Left hindlimb (tissue), 1 donor: ENCODE results near the gene RIMS4.

Source experiments
- DNase-seq: peaks from one replicate; pipeline ENCODE4 v3.0.0-alpha.2; 2018

RIMS4 gene

DNA sequence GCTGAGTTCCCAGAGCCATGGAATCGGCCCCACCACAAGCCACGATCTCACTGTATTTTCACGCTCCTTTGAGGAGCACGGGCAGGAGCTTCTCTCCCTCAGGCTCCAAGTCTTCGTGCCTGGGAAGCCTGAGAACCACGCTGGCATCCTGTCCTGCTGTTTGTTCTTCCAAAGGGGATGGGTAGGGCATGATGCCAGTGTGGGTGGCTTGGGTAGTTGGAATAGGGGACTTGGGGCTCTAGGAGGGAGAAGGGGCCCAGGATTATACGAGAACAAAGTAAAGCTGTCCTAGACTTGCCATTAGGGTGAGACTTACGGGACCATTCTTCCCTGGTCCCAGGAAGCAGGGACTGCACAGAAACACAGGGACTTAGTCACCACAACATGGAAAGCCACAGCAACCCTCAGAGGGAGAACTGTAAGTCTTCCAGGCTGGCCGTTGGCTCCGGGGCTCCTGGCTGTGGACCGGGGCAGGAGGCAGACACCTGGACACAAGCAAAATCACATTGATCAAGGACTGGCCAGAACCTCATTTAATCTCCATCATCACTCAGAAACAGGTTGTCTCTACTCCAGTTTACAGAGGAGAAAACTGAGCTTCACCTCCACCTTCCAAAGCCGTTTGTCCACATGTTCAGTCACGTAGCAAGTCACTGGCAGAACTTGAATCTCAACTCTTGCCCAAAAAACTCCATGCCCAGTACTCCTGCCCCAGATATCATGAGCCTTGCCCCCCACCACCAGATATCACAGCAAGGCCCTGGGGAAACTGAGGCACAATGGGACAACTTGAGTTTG, 93.8 kb downstream of the RIMS4 start:
- DNase-seq = no peak

DNA sequence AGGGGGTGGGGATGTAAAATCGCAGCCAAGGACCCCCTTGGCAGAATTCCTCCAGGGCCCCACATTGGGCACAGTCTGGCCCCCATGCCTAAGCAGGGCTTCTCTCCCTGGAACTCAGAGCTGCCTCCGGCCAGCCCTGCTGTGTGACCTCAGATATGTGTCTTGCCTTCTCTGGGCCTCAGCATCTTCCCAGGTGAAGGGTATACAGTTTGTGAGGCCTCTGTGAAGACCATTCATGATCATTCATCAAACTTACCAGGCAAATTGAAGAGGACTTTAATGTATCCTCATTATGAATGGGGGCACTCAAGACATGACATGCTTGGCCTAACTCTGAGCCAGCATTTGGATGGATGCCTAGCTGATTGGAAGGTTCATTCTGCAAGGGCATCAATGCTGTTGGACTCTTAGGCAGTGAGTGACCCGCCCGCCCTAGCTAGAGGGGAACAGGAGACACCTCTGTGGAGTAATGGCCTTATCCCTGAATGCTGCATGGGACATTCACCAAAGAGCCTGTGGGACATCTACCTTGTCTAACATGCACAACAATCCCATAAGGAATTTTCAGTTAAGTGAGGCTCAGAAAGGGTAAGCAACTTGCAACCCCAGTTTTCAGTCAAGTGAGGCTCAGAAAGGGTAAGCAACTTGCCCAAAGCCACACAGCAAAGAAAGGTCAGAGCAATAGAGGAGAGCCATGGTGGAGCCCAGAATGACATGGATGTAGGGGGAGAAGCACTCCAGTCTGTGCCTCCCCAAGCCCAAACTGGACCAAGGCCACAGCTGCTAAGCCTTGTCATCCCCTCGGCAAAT, 94.6 kb downstream of the RIMS4 start:
- DNase-seq = no peak

DNA sequence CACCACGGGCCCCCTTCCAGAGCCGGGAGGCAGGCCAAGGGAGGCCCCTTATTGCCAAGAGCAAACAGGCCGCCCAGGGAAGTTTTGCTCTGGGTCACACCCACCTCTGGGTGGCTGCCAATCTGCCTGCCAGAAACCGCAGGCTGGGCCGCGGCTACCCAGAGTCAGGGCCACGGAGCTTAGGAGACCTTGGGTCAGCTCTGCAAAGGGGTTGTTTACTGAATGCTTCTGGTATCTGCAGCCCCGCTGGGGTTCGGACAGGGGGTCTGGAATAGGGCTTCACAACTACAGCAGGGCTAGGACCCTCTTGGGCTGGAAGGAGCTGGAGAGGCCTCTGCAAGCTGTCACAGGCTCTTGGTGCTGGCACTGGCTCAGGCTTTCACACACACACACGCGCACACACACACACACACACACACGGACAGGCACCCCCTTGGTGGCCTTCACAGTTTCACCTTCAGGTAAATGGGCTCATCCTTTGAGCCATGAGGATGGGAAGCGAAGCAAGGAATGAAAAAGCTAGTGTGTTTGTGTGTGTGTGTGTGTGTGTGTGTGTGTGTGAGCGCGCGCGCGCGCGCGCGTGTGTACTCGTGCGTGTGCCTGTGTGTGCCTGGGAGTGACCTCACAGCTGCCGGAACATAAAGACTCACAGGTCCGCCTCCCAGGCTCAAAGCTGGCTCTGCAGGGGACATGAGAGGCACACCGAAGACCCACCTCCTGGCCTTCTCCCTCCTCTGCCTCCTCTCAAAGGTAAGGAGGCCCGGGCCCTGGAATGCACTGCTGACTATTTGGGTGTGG, 95.4 kb downstream of the RIMS4 start, which contains the start of gene CCN5:
Gene CCN5, plus strand, starts transcription at position 669 of the 798 bp plus-strand sequence. Its CDS starts 22 bp downstream, at position 691.
- peak; percentile 88 for DNase-seq

DNA sequence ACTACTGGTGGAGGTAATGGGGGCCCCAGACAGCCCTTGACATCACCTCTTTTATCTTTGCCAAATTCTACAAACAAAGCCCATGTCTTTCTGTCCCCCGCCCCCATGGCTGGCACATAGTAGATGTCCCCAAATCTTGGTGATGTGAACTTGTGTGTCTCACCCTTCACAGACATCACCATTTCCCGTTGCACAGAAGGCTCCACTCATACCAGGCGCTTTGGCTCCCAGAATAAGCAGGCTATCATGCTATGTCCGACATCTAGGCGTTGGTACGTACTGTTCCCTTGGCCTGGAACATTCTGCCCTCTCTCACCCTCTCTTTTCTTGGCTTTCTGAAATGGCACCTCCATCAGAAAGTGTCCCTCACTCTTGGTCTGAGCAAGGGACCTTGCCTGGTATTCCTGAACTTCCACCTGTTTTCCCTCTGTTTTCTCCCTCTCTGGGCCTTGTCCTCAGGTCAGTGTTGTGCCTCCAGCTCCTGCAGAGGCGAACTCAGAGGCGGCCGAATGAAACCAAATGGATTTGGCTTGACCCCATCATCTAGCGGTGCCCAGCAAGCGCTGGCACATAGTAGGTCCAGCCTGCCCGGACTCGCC, 96.1 kb downstream of the RIMS4 start:
- no peak for DNase-seq

DNA sequence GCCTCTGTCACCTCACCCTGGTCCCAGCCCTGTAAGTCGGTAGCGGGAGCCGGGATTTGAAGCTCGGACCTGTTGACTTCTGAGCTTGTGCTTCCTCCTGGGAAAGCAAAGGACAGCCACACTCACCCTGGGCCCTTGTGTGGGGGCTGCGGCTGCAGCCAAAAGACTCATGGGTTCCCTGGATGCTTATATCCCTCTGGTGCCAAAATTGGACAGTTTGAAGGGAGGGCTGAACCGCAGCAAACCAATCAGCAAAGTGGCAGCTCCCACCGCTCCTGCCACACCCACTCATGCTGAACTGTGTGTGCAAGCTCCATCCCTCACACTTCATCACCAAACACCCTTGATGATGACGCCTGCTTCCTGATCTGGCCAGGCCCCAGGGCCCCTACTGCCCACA, 99.1 kb downstream of the RIMS4 start:
- no peak for DNase-seq

DNA sequence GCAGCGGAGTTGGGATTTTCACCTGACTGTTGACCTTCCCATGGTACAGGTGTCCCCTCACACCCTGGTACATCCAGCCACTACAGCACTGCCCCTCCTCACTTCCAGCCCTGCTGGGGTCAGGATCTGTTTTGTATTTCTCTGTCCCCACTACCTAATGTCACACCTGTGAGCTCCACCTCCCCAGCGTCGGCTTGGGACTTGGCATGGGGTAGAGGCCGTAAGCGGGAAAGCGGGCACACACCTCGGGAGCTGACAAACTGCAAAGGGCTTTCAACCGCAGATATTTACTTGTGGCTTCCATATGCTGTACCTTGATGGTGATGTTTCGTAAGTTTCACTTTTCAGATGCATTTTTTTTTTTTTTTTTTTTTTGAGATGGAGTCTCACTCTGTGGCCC, 100.5 kb downstream of the RIMS4 start:
- no peak for DNase-seq

DNA sequence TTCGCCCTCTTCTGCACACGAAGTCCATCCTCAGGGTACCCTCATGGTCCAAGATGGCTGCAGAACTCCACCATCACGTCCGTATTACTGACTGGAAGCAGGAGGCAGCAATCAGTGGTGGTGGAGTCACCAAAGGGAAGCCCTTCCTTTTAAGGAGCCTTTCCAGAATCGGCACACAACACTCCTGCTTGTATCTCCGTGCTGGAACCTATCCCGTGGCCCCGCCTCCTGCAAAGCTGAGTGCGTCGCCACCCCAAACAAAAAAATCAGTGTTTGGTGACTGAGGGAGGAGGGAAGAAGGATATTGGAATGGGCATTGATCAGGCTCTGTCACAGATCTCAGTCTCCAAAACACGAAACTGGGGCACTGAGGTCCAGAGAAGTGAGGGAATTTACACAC, 101.0 kb downstream of the RIMS4 start:
- DNase-seq = no peak

DNA sequence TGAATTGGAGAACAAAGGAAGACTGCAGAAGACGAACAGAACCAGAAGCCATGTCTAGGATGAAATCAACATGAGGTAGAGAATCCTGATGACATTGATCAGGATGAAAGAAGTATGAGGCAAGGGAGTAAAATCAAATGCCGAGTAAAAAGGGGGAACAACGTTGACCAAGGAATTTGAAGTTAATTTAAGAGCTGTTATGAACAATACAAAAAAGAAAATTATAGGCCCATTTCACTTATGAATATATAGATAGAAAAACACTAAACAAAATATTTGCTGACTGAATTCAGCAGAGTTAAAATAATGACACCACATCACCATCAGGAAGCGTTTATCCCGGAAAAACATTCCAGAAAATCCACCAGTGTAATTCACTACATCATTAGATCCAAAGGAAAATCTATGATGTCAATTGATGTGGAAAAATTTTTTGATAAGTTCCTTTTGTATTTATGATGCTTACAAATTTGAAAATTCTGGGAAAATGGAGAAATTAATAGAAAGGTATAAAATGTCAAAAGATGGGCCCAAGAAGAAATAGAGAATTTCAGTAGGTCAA, 103.2 kb downstream of the RIMS4 start:
- DNase-seq = no peak

DNA sequence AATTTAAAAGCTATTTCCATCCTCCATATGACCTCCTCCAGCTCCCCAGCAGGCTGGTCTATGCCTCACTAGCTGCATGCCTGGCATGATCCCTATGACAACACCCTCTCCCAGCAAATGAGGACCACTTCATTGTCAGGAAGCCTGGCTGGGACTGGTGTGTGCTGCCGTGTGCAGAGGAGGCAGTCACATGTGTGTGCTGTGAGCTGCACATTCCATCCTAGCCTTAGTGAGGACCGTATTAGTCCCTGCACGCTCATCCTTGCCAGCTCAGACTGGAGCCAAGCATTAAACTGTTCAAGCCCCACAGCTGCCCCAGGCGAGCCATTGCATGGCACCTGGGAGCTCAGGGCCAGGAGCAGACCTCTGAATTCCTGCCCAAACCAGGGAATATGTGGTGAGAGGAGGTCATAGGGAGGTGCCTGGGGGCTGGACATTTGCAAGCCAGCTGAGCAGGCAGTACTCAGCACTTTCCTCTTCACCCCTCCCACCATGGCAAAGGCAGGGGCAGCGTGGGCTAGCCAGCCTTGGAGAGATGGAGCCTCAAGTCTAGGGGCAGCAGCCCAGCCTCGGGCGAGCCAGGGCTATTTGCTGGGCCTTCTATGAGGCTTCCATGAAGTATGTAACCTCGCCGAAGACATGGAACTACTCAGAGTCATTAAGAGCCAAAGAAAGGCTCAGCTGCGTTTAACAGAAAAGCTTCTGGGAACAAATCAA, 103.9 kb downstream of the RIMS4 start:
- peak; percentile 59 for DNase-seq

DNA sequence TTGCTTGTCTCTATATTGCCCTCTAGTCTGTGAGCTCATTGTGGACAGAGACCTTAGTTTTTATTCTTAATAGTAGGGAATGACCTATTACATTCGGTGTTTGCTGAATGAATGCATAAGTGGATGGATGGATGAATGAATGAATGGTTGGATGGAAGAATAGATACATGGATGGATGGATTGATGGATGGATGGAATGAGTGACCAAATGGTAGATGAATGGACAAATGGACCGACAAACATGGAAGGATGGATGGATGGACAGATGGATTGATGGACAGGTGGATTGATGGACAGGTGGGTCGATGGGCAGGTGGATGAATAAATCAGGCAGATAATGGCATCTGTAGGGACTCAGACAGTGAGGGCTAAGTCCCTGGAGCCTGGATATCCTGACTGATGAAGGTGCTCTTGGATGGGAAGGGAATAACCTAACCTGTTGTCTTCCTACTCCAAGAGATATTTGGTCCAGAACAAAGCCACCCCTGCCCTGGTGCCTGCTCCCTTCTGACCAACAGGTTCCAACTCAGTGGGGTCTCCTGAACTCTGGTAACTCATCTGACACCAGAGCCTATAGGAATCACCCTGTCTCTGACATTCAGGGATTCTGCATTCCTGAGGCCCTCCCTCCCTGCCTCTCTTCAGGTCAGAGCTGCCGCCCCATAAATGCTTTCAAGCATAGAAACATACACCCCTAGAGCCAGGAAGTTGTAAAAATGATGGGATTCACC, 104.8 kb downstream of the RIMS4 start:
- DNase-seq = no peak

DNA sequence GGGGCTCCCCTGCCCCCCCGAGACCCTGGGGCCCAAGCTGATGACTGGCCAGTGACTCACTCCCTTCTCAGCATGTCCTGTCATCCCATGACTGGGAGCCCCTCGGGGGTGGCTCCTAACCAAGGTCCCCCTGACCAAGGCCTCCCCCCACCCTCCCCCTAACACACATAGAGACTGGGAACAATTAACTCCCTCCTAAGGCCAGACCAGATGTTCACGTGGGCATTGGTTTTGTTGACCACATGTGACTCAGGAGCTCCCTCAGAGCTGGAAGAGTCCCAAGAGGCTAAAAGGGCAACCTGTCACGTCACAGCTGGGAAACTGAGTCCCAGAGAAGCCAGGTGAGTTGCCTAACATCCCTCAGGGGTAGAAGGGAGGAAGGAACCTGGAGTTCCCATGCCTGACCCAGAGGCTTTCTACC, 105.8 kb downstream of the RIMS4 start:
- DNase-seq = no peak

DNA sequence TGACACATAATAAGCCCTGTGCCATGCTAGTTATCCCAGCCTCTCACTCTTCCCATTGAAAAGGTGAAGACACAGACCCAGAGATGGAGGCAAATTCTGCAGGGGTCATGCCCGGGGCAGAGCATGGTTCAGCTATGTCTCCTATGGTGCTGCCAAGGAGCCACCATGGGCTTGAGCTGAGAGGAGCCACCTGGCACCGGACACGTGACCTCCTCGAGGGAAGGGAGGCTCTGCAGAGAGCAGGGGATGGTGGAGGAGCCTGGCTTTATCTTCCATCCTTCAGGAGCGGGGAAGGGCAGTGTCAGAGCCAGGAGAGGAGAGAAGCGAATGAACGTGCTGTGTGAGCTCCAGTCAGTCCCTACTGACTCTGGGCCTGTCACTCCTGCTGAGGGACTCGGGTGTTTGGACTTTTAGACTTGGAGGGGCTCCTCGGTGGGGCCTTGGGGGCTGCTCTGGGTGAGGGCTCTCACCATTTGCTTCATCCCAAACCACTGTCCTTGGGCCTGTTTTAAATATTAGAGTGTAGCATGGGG, 106.3 kb downstream of the RIMS4 start:
- DNase-seq = no peak

DNA sequence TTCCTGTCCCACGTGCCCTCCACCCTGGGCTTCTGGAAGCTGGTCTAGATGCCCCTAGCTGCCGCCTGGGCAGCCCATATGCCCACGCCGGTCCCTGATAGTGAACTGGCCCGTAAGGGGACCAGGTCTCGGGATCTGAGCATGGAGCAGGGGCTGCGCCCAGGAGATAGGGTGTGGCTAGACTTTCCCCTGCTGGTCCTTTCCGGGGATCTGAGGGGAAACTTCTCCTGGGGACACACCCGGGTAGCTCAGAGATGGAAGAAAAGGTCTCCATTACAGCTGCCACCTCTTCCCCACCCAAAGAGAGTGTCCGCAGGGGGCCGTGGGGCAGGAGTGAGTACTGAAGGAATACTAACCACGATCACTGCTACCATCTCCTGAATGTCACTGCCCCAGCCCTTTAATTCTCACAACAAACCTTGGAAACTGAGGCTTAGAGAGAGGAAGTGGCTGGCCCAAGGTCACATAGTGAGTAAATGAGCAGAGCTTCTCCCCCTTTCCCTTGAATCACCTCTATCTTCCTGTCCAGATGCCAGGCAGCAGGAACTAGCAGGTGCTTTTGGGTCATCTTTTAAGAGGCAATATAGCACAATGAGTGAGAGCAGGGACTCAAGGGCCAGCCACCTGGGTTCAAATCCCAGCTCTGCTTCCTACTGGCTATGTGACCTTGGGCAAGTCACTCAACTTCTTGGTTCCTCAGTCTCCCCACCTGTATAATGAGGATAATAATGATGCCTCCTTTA, 107.0 kb downstream of the RIMS4 start:
- no peak for DNase-seq

DNA sequence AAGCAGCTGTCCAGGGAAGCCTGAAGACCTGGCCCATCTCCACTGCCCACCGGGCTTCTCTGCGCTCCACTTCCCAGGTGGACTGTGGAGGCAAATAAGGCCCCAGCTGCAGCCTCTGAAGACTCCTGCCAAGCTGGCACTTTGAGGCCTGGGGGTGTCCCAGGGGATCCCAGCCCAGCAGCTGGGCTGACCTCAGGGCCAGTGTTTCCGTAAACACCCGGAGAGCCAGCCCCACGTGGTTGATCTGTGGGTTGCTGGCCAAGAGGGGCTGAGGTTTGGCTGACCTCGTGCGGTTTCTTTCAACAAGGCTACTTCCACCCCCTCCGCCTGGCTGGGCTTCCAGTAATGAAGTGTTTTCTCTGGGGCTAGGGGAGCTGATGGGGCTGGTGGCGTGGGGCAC, 107.6 kb downstream of the RIMS4 start:
- peak; percentile 91 for DNase-seq

DNA sequence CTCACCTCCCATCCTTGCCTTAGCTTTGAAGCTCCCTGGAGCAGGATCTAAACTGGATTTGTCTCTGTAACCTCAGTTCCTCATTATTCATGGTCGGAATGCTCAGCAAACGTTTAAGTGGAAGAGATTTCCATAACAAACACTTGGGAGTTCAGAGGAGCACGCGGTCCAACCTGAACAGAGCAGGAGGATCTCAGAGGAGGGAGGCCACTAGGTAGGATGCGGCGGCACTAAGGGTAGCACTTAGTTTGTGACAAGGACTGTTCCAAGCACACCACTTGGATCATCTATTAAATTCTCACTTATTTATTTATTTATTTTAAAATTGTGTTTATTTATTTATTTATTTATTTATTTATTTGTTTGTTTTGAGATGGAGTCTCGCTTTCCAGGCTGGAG, 108.5 kb downstream of the RIMS4 start:
- no peak for DNase-seq
